DOHH2 (cell line): ENCODE data around the gene TREM1.

Experiments used
- H3F3A ChIP-seq: fragments of 200-600 bp; sonication (generic), shearing (Covaris generic); 2 replicates; pipeline ENCODE4 v1.6.0; 2016; ENCODE audit warnings: antibody characterized with exemption, mild to moderate bottlenecking; ENCODE audit not compliant: control insufficient read depth, insufficient read depth
- H3K27ac ChIP-seq: fragments of 200-600 bp; sonication (generic); 2 replicates; pipeline ENCODE4 v1.5.1; 2014; ENCODE audit warnings: low read depth, mild to moderate bottlenecking, low read length, moderate library complexity
- H3K27me3 ChIP-seq: fragments of 200-600 bp; sonication (generic); 2 replicates; pipeline ENCODE4 v1.6.1; 2014; ENCODE audit warnings: mild to moderate bottlenecking, low read length, mixed read lengths; ENCODE audit not compliant: control insufficient read depth
- H3K36me3 ChIP-seq: fragments of 200-600 bp; sonication (generic); 2 replicates; pipeline ENCODE4 v1.6.1; 2014; ENCODE audit warnings: mild to moderate bottlenecking, low read length, moderate library complexity, mixed read lengths; ENCODE audit not compliant: control insufficient read depth
- H3K4me1 ChIP-seq: fragments of 200-600 bp; sonication (generic); 2 replicates; pipeline ENCODE4 v1.6.1; 2014; ENCODE audit warnings: mild to moderate bottlenecking, low read length, mixed read lengths; ENCODE audit not compliant: control insufficient read depth
- H3K4me2 ChIP-seq: fragments of 200-600 bp; sonication (generic); 2 replicates; pipeline ENCODE4 v1.6.0; 2014; ENCODE audit warnings: mild to moderate bottlenecking, low read length, moderate library complexity
- H3K4me3 ChIP-seq: fragments of 200-600 bp; sonication (generic); 2 replicates; pipeline ENCODE4 v1.5.1; 2014; ENCODE audit warnings: mild to moderate bottlenecking, low read length, mixed read lengths
- H3K79me2 ChIP-seq: fragments of 200-600 bp; sonication (generic); 2 replicates; pipeline ENCODE4 v1.6.1; 2014; ENCODE audit warnings: mild to moderate bottlenecking, low read length, mixed read lengths; ENCODE audit not compliant: control insufficient read depth
- H3K9me2 ChIP-seq: fragments of 200-600 bp; sonication (generic); replicated peaks from 2 replicates; pipeline ENCODE4 v1.6.1; 2014; ENCODE audit warnings: mild to moderate bottlenecking, low read length, mixed read lengths; ENCODE audit not compliant: control insufficient read depth
- H3K9me3 ChIP-seq: fragments of 200-600 bp; sonication (generic); 2 replicates; pipeline ENCODE4 v1.6.1; 2014; ENCODE audit warnings: antibody characterized with exemption, low read length, mixed read lengths; ENCODE audit not compliant: control insufficient read depth, insufficient read depth
- H4K20me1 ChIP-seq: fragments of 200-600 bp; sonication (generic); 2 replicates; pipeline ENCODE4 v1.6.0; 2014; ENCODE audit warnings: low read depth, mild to moderate bottlenecking, antibody characterized with exemption, low read length, moderate library complexity; ENCODE audit not compliant: control insufficient read depth, insufficient read depth
- CTCF ChIP-seq: fragments of 200-600 bp; sonication (generic); IDR thresholded peaks from one replicate; pipeline ENCODE4 v1.5.1; 2014; ENCODE audit warnings: antibody characterized with exemption, mild to moderate bottlenecking, low read depth, low read length; ENCODE audit not compliant: poor library complexity, severe bottlenecking
- EZH2phosphoT487 ChIP-seq: fragments of 200-600 bp; sonication (generic); IDR thresholded peaks from 2 replicates; pipeline ENCODE4 v1.6.1; 2017; ENCODE audit warnings: borderline replicate concordance, mild to moderate bottlenecking, antibody characterized with exemption, low read length, moderate library complexity, mixed read lengths

TREM1 gene

DNA sequence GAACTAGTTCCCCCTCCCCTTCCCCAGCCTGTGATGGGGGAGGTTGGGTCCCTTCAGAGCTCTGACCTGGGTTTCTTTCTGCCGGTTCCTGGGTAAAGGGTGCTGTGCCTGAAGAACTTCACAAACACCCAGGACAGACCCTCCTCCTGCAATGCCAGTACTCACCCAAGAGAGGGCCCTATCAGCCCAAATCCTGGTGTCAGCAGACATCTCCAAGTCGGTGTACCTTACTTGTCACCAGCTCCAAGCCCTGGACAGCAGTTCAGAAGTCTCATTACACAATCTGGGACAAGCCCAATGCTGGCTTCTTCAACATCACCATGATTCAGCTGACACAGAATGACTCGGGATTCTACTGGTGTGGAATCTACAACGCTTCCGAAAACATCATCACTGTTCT, 57.9 kb downstream of the TREM1 start:
- no peaks in the 10 kb centered on the region for H3K4me1 ChIP-seq

DNA sequence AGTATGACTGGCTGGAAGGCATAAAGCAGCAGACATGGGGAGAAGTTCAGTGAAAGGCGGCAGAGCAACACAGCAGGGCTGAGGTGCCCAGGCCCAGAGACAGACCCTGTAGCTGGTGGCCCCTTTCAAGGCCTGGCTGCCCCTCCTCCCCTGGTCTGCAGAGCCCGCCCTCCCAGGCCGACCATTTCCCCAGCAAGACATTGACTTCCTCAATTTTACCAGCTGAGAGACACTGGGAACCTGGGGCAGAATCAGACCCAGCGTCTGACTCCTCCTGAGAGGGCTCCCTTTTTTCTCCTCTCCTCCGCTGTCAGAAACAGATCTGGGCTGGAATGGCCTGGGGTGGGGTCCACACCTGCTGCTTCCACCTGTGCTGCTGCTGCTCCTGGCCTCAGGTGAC, 58.4 kb downstream of the TREM1 start, which contains the start of gene TREML4:
TREML4 (plus strand) TSS at position 254 of the 400 bp plus-strand sequence; CDS start at position 333, 79 bp downstream.
- Histone ChIP-seq H3K9me2 (no peaks in the 10 kb centered on the region), H3K27me3 (peaks cover 10% of the 10 kb centered on the region), H3K4me1 (no peaks in the 10 kb centered on the region), H3F3A (no peaks in the 10 kb centered on the region), H4K20me1 (no peaks in the 10 kb centered on the region), H3K4me2 (no peak within 1 kb of the TSS), H3K36me3 (no peaks in the 10 kb centered on the region), H3K9me3 (no peaks in the 10 kb centered on the region), H3K27ac (no peak within 1 kb of the TSS), H3K4me3 (no peak within 1 kb of the TSS), H3K79me2 (no peaks in the 10 kb centered on the region)
- TF ChIP-seq EZH2phosphoT487 (no peak), CTCF (no peak)

More for the DNA sequence above, 57.9 kb downstream of the TREM1 start:
- no peaks in the 10 kb centered on the region for H3F3A ChIP-seq
- H3K4me3 ChIP-seq: no peak overlapping the region
- peaks cover 10% of the 10 kb centered on the region for H3K27me3 ChIP-seq
- TF ChIP-seq EZH2phosphoT487 (no peak), CTCF (no peak)
- H4K20me1 ChIP-seq: no peaks in the 10 kb centered on the region
- H3K9me3 ChIP-seq: no peaks in the 10 kb centered on the region
- no peaks in the 10 kb centered on the region for H3K9me2 ChIP-seq
- H3K79me2 ChIP-seq: no peaks in the 10 kb centered on the region
- H3K4me2 ChIP-seq: no peak overlapping the region
- no peak overlapping the region for H3K27ac ChIP-seq
- no peaks in the 10 kb centered on the region for H3K36me3 ChIP-seq

DNA sequence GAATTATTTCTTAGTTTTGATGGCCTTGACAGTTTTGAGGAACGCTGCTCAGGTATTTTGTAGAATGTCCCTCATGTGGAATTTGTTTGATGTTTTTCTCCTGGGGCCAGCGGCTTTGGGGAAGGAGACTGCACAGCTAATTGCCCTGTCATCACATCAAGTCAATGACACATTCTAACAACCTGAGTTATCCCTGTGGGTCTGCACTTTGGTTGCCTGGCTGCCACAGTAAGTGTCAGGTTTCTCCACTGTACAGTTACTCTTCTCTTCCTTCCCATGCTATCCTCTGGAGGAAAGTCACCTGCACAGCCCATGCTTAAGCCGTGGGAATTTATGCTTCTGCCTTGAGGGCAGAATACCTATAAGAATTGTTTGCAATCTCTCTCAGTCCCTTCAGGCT, 59.7 kb downstream of the TREM1 start:
- Histone ChIP-seq H3K79me2 (no peaks in the 10 kb centered on the region), H3K27me3 (peaks cover 7% of the 10 kb centered on the region), H3K9me3 (no peaks in the 10 kb centered on the region), H3F3A (no peaks in the 10 kb centered on the region), H3K36me3 (no peaks in the 10 kb centered on the region), H3K27ac (no peak overlapping the region), H3K4me3 (no peak overlapping the region), H4K20me1 (no peaks in the 10 kb centered on the region), H3K4me1 (no peaks in the 10 kb centered on the region), H3K4me2 (no peak overlapping the region), H3K9me2 (no peaks in the 10 kb centered on the region)
- TF ChIP-seq EZH2phosphoT487 (no peak), CTCF (no peak)
